Calu3 (cell line): ENCODE data around the gene MRM2. TPM values are rescaled to one million over a fixed set of nuclear protein-coding genes. Genes with fewer than 3 reads are reported as not detected.

Experiments used
- Bru-seq: library from RNA; stranded (reverse); fragments of 400-500 nt; gene quantifications from one replicate; lab custom pipeline; 2021; lab: Mats Ljungman, UMichigan
- BruChase-seq, 2 experiments: library from RNA; stranded (reverse); fragments of 400-500 nt; gene quantifications; one replicate each; lab custom pipeline; 2021; lab: Mats Ljungman, UMichigan
- BruUV-seq: library from RNA; stranded (reverse); fragments of 400-500 nt; replicated peaks from 2 replicates; lab custom pipeline; 2021; lab: Mats Ljungman, UMichigan
- CTCF ChIA-PET: fragments of 300-600 bp; sonication (Branson Sonifier 250); formaldehyde crosslinking; loops from one replicate; lab custom pipeline; 2022; ENCODE audit warnings: antibody characterized with exemption; lab: Charles Lee
- DNase-seq: peaks from one replicate; pipeline ENCODE4 v3.0.0; 2022
- H3K27ac Mint-ChIP-seq: one replicate; pipeline ENCODE4 v1.8.0; 2022; ENCODE audit warnings: mixed read lengths; ENCODE audit not compliant: unreplicated experiment
- H3K27me3 Mint-ChIP-seq: one replicate; pipeline ENCODE4 v1.8.0; 2022; ENCODE audit warnings: mixed read lengths; ENCODE audit not compliant: unreplicated experiment
- H3K36me3 Mint-ChIP-seq: one replicate; pipeline ENCODE4 v1.8.0; 2022; ENCODE audit warnings: mild to moderate bottlenecking, moderate library complexity, mixed read lengths; ENCODE audit not compliant: insufficient read depth, unreplicated experiment
- H3K4me1 Mint-ChIP-seq: one replicate; pipeline ENCODE4 v1.8.0; 2022; ENCODE audit warnings: mild to moderate bottlenecking, low read depth, mixed read lengths; ENCODE audit not compliant: unreplicated experiment
- H3K4me3 Mint-ChIP-seq: one replicate; pipeline ENCODE4 v1.8.0; 2022; ENCODE audit warnings: mild to moderate bottlenecking, low read depth, moderate library complexity, mixed read lengths; ENCODE audit not compliant: unreplicated experiment
- H3K9me3 Mint-ChIP-seq: one replicate; pipeline ENCODE4 v1.8.0; 2022; ENCODE audit warnings: low read depth, mixed read lengths; ENCODE audit not compliant: unreplicated experiment
- intact Hi-C: fragments of 100-400 bp; cut with micrococcal nuclease; formaldehyde crosslinking; loops from one replicate; pipeline ENCODE4 v1.10.0; 2022; ENCODE audit not compliant: unreplicated experiment
- long read RNA-seq: library from polyadenylated mRNA; stranded (forward); transcript quantifications from one replicate; pipeline ENCODE4 v2.0.0, GENCODE V29; 2022
- total RNA-seq: library from RNA; stranded (reverse); gene quantifications from 2 replicates; pipeline ENCODE4 v1.2.3, GENCODE V29; 2022
- TF ChIP-seq, protein P1 (sequence below): fragments of 200-600 bp; IDR thresholded peaks from one replicate; pipeline ENCODE4 v1.8.0; 2022; ENCODE audit warnings: antibody characterized with exemption; ENCODE audit not compliant: unreplicated experiment

The MRM2 gene
- total RNA-seq (60.1 and 64.3 TPM in 2 replicates), Bru-seq, nascent RNA (percentile 91 among the genes with signal in this experiment), BruChase-seq, experiment 1, labeled RNA remaining after a 6-hour chase (percentile 87 among the genes with signal in this experiment), BruChase-seq, experiment 2, labeled RNA remaining after a 2-hour chase (percentile 94 among the genes with signal in this experiment)
- long read RNA-seq, transcript MRM2-204 (3 exons, 1,819 nt), result minor isoform, 9 of 149 reads
- long read RNA-seq, transcript MRM2-201 (3 exons, 1,601 nt), result major isoform, 58 of 149 reads
- long read RNA-seq, transcript MRM2-205 (4 exons, 2,511 nt), result minor isoform, 14 of 149 reads
- long read RNA-seq, partial matches to known transcripts, result 25 of 149 reads
- long read RNA-seq, other reads (novel, unspliced or antisense), result 43 of 149 reads

DNA sequence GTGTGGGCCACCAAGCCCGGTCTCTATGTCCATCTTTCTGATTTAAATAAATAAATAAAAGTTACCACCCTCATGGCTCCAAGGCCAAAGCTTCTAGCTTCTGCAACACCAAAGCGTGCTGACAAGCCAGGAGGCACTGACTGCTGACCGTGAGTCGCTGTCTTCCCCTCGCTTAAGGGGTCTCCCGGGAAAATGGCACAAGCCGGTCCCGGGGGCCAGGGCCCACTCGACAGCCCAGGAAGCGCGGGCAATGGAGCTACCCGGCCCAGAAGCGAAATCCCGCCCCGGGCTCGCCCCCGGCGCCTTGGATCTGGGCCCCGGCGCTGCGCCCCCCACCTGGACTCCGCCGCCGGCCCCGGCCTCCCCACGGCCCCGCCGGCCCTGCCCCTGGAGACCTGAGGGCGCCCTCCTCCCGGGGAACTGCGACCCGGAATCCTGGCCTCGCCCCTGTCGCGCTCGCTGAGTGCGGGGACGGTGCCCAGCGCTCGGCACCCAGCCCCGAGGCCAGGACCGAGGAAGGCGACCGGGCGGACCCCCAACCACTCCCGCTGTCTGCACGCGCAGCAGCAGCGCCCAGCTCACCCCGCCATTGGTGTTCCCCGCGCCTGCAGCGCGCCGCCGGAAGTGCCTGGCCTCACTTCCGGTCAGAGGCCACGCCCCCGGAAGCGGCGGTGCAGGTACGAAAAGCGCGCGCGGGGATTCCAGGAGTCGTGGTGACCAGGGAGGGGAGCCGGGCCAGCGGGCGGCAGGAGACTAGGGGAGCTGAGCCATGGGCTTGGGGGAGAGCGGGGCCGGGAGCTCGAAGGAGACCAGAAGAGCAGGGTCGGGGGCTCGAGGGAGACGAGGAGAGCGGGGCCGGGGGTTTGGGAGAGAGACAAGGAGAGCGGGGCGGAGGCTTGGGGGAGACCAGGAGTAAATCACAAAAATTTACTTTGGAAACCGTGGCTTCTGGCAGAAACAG, at the start of gene MRM2, which contains the start of gene NUDT1:
Gene MRM2 (minus strand): TSS at position 626 of the 961 bp plus-strand sequence. CDS start 36 bp downstream, at position 590.
Gene NUDT1 (plus strand): TSS at position 647 of the 961 bp plus-strand sequence. CDS start 2,349 bp downstream, outside the sequence.
- DNase-seq, result peak; percentile 97
- TF ChIP-seq, protein P1, sequence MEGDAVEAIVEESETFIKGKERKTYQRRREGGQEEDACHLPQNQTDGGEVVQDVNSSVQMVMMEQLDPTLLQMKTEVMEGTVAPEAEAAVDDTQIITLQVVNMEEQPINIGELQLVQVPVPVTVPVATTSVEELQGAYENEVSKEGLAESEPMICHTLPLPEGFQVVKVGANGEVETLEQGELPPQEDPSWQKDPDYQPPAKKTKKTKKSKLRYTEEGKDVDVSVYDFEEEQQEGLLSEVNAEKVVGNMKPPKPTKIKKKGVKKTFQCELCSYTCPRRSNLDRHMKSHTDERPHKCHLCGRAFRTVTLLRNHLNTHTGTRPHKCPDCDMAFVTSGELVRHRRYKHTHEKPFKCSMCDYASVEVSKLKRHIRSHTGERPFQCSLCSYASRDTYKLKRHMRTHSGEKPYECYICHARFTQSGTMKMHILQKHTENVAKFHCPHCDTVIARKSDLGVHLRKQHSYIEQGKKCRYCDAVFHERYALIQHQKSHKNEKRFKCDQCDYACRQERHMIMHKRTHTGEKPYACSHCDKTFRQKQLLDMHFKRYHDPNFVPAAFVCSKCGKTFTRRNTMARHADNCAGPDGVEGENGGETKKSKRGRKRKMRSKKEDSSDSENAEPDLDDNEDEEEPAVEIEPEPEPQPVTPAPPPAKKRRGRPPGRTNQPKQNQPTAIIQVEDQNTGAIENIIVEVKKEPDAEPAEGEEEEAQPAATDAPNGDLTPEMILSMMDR, result no peak
- H3K36me3 Mint-ChIP-seq, result peaks cover 58% of the 10 kb centered on the region
- intact Hi-C loops, result no loop called here
- BruUV-seq, result no TSS peak
- H3K4me1 Mint-ChIP-seq, result peaks cover 8% of the 10 kb centered on the region
- CTCF ChIA-PET, result interaction anchor here (0.5 to 1.1 kb wide), 5 partner anchors 10 to 389 kb away, joined by 3 to 11 read pairs (median 3); partner anchors contain the start of gene EIF3B
- peak within 1 kb of the TSS; percentile 71 for H3K27ac Mint-ChIP-seq
- H3K9me3 Mint-ChIP-seq, result no peaks in the 10 kb centered on the region
- H3K4me3 Mint-ChIP-seq, result peak within 1 kb of the TSS; percentile 95
- no peaks in the 10 kb centered on the region for H3K27me3 Mint-ChIP-seq

DNA sequence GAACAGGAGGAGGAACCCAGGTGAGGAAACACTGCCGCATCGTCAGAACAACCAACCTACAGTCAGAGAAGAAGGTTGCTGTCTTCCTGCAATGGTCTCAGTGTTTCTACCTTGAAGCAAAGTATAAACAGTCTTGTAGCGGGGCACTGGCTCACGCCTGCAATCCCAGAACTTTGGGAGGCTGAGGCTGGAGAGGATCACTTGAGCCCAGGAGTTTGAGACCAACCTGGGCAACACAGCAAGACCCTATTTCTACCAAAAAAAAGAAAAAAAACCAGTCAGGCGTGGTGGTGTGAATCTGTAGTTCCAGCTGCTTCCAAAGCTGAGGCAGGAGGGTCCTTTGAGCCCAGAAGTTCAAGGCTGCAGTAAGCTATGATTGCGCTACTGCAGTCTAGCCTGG, 48.9 kb upstream of the MRM2 start:
- Mint-ChIP-seq H3K4me1 (no peaks in the 10 kb centered on the region), H3K27ac (no peak overlapping the region), H3K36me3 (no peaks in the 10 kb centered on the region), H3K9me3 (no peaks in the 10 kb centered on the region), H3K4me3 (no peak overlapping the region), H3K27me3 (no peaks in the 10 kb centered on the region)
- intact Hi-C loops, result no loop called here
- BruUV-seq, result no TSS peak
- DNase-seq, result no peak
- CTCF ChIA-PET, result interaction anchor here (0.7 kb wide), 1 partner anchor 928 kb away, joined by 3 read pairs; no protein-coding TSS in a partner anchor
- TF ChIP-seq, protein P1, result no peak

DNA sequence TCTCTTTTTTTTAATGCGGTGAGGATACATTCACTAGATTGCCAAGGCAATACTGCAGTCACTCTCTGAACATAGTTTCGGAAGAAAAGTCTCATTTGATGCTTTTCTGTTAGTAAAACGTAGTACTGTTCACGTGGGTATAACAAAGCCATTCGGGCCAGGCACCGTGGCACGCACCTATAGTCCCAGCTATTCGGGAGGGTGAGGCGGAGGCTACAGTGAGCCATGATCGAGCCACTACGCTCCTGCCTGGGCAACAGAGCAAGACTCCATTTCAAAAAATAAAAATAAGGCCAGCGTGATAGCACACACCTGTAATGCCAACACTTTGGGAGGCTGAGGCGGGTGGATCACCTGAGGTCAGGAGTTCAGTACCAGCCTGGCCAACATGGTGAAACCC, 47.6 kb upstream of the MRM2 start:
- no peak overlapping the region for H3K27ac Mint-ChIP-seq
- CTCF ChIA-PET, result no interaction called here
- no peaks in the 10 kb centered on the region for H3K36me3 Mint-ChIP-seq
- TF ChIP-seq, protein P1, result no peak
- intact Hi-C loops, result no loop called here
- no TSS peak for BruUV-seq
- no peaks in the 10 kb centered on the region for H3K9me3 Mint-ChIP-seq
- no peaks in the 10 kb centered on the region for H3K27me3 Mint-ChIP-seq
- no peak overlapping the region for H3K4me3 Mint-ChIP-seq
- DNase-seq, result no peak
- no peaks in the 10 kb centered on the region for H3K4me1 Mint-ChIP-seq

DNA sequence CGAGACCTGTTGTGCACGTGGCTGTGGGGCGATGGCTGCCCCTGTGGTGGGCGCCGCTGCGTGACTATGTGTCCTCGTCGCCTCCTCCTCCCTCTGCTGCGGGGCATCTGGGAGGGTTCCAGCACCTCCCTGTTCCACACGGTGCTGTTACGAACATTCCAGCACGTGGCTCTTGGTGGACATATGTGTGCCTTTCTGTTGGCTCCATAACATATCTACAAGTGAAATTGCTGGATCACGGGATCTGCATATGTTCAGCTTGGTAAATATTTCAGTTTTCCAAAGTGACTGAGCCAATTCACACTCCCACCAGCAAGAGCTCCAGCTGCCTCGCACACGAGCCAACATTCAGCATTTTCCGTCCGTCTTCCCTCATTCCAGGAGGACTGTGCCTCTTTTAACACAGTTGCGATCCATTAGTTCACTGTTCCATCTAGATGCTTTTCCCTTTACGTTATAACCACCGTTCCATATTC, 47.1 kb upstream of the MRM2 start:
- intact Hi-C loops, result no loop called here
- no peaks in the 10 kb centered on the region for H3K4me1 Mint-ChIP-seq
- no peak overlapping the region for H3K27ac Mint-ChIP-seq
- H3K9me3 Mint-ChIP-seq, result no peaks in the 10 kb centered on the region
- H3K36me3 Mint-ChIP-seq, result no peaks in the 10 kb centered on the region
- H3K4me3 Mint-ChIP-seq, result no peak overlapping the region
- CTCF ChIA-PET, result no interaction called here
- H3K27me3 Mint-ChIP-seq, result no peaks in the 10 kb centered on the region
- BruUV-seq, result no TSS peak
- no peak for DNase-seq
- TF ChIP-seq, protein P1, result no peak
